Islet of Langerhans (tissue), 1 donor: ENCODE data around the gene TNFAIP2.

ENCODE experiments used
- FAIRE-seq: peaks from one replicate; lab custom pipeline; 2011; peaks lifted over from hg19 to GRCh38; lab: Jason Lieb, UNC

Gene TNFAIP2, protein sequence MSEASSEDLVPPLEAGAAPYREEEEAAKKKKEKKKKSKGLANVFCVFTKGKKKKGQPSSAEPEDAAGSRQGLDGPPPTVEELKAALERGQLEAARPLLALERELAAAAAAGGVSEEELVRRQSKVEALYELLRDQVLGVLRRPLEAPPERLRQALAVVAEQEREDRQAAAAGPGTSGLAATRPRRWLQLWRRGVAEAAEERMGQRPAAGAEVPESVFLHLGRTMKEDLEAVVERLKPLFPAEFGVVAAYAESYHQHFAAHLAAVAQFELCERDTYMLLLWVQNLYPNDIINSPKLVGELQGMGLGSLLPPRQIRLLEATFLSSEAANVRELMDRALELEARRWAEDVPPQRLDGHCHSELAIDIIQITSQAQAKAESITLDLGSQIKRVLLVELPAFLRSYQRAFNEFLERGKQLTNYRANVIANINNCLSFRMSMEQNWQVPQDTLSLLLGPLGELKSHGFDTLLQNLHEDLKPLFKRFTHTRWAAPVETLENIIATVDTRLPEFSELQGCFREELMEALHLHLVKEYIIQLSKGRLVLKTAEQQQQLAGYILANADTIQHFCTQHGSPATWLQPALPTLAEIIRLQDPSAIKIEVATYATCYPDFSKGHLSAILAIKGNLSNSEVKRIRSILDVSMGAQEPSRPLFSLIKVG

DNA sequence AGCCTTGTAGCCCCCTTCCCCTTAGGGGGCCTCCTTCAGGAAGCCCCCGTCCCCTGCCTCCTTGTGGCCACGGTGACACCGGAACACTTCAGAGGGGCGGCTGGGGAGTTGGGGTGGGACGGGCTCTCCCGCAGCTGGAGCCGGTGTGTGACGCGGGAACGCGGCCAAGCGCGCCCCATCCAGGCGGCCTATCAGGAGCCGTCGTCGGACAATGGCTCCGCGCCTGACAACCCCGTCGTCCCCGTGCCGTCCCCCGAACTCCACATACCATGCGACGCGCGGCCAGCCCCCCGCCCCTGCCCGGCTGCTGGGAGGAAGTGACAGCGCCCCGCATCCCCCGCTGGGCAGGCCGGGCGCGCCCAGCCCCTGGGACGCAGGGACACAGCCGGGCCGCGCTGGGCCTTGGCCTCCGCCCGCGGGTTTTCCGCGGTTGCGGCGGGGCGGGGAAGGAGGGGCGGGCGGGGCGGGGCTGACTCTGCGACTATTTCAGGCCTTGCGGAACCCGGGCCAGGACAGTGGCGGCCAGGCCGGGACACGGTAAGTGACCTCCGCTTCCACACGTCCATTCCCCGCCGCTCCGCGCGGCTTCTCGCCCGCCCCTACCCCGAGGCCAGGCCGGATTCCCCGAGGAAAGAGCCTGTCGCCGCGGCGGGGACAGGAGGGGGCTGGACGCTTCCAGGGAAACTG, at the start of gene TNFAIP2:
TSS of gene TNFAIP2 (plus strand) at position 515 of the 687 bp plus-strand sequence. CDS start 2,997 bp downstream, outside the sequence.
- no peak for FAIRE-seq

DNA sequence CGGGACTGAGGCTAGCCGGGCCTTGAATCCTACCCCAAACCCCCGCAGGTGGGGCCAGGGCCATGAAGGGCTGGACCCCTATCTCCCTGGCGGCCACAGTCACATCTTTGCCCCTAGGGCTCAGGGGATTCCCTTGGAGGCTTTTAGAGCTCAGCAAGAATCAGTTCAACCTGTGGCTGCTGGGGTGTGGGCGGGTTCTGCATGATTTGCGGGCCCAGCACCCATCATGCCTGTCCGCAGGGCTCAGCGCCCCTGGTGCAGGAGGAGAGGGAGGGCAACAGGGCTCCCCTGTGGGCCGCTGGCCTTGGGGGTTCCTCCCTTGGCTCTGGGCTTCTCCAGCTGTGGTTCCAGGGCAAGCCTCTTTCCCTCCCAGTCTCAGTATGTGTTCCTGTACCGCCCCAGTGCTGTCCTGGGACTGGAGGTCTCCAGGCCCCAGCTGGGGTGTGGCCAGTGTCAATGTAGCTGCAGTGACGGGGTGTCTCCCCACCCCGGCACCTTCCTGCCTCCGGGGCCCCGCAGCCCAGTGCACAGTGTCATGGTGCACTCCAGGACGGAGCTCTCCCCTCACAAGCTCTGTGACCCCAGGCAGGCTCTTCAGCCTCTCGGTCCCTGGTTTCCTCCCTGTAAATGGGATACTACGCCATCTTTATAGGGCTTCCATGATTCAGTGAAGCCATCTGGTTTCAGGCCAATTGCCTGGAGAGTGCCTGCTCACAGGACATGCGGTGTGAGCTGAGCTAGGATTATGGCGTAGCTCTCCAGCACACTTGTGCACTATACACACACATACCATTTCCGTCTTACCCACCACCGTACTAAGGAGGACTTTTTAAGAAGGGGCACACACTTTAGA, 49.2 kb upstream of the TNFAIP2 start:
- no peak for FAIRE-seq

DNA sequence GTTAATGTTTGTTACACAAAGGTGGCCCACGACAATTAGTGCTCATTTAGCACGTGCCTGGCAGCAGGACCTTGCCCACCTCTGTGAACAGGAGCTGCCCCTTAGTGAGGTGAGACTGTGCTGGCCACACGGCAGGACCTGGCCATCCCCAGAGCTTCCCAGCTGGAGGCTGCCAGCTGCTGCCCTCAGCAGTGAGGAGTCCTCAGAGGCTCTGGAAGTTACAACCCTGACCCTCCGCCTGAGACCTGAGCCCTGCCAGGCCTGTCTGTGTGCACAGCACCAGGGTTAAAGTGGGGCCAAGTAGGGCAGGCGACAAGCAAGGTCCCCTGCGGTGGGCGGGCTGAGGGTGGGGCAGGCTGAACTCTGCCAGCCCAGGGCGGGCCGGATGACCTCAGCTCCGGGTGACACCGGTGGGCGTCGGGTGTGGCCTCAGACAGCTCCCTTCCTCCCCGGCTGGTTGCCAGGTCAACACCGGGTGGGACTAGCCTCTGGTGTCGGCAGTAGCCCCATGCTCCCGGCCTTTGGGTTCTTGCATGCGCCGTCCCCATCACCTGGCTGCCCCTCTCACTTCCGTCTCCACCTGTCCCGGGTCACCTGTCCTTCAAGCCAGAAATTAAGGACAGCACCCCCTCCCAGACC, 48.4 kb upstream of the TNFAIP2 start:
- no peak for FAIRE-seq

DNA sequence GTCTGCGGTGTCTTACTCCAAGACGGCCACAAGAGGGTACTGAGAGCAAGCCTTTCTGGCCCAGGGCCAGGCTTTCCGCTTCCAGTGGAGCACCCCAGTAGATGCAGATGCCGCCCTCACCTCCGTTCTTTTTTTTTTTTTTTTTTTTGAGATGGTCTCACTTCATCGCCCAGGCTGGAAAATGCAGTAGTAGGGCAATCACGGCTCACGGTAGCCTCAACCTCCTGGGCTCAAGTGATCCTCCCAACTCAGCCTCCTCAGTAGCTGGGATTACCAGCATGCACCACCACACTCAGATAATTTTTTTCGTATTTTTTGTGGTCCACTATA, 44.9 kb upstream of the TNFAIP2 start:
- FAIRE-seq: no peak

DNA sequence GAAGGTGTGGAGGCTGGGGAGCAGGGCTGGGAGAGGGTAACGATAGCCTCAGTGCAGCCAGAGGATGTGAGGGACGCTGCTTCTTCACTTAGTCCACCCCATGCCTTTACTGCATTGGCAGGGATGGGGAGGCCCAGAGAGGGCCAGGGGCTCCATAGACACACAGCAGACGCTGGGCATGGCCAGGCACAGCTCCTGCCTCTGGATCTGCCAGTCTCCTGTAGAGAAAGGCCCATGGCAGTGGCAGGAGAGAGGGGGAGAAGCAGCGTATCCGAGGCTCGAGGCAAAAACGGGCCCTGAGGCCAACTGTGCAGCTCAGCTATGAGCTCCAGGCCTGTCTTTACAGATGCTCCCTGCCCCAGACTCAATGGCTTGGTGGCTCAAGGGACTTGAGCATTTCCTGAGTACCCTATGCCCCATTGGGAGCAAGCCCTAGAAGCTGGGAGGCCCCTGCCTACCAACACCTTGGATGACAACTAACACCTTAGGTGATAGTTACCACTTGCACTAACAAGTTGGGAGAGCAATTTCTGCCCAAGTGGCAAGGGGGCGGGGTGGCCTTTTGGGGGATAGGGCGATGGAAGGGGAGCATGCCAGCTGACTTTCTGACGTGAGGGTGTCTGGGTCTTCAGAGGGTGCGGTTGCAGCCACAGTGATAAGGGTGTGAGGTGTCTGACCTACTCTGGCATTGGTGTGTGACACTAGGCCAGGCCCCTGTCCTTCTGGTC, 44.2 kb upstream of the TNFAIP2 start:
- FAIRE-seq: no peak

DNA sequence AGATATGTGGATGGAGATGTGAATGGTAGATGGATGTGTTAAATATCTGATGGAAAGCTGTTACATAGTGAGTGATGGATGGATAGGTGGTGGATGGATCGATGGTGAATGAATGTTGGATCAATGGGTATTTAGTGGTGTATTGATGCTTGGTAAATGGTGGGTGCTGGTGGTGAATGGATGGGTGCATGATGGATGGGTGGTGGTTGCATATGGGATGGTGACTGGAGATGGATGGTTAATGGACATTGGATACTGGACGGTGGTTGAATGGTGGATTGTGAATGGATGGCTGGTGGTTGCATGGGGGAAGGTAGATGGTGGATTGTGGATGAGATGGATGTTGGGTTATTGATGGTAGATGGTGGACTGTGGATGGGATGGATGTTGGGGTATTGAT, 41.3 kb upstream of the TNFAIP2 start:
- FAIRE-seq: no peak

DNA sequence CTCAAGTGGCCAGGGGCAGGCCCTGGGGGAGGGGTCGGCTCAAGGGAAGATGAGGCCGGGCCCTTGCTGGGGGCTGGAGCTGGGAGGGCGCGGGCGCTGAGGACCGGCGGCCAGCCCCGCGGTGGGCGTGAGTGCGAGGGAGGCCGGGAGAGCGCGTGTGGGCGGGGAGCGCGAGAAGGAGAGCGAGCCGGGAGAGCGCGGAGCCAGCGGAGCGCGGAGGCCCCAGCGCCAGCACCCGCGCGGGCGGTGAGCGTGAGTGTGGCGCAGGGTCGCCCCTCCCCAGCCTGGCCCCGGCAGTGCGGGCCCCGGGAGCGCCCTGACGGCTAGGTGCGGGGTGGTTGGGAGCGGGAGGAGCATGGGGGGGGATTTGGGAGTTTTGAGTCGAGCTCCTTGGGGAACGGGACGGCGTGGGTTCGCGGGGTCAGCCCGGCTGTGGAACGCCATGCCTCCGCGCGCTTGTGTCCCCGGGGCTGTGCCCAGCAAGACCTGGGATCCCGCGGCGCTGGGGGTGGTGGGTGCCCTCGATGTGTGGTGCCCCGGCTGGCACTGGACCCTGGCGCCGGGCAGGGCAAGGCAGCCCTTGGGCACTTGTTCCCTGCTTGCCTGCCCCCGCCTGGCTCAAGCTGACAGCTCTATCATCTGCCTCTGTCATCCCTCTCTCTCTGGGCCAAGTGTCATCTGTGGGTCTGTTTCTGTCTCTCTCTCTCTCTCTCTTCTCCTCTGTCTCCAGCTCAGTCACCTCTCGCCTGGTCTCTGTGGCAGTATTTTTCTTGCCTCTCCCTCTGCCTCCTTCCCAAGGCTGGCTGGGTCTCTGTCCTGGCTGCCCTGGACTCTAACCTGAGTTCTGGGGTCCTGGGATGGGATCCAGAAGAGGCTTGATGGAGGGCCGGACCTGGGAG, 39.0 kb upstream of the TNFAIP2 start, which contains the start of gene LBHD2:
TSS of gene LBHD2 (plus strand) at position 190 of the 899 bp plus-strand sequence. CDS start 1,803 bp downstream, outside the sequence.
- no peak for FAIRE-seq

DNA sequence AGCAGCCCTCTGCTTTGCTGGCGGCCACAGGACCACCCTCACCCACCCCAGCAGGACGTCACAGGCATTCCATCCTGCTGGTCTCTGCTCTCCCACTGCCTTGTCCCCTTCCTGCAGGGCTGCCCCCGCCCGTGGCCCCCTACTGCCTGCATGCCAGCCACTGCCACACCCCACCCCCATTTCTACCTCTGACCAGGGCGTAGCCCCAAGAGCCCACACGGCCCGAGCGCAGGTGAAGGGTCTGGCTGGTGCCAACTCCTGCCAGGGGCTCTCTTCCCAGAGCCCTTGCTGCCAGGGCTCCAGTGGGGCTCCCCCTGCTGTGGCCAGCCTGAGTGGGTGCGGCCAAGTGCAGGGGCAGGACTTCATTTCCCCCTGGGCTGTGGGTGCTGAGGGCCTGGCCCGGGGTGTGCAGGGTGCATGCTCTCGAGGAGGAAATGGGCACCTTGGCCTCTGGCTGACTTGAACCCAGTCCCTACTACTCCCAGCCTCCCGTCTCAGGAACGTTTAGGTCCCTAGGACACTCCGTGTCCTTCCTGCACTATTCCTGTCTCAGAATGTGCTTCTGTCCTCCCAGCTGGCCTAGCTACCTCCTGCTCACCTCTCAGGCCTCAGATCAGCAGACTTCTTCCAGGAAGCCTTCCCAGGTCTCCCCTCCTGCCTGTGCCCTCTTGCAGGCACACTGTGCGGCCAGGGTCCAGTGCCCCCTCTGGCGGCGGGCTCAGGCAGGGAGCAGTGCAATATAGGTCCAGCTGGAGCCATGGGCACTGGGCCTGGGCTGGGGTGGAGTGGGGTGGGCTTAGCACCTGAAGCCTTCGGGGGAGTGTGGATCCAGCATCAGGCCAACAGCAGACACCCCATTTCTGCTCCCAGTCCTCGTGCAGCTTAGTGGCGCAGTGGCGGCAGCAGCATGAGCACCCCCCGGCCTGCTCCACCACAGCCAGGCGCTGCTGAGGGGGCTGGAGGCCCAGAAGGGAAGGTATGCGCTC, 37.9 kb upstream of the TNFAIP2 start:
- FAIRE-seq: no peak

DNA sequence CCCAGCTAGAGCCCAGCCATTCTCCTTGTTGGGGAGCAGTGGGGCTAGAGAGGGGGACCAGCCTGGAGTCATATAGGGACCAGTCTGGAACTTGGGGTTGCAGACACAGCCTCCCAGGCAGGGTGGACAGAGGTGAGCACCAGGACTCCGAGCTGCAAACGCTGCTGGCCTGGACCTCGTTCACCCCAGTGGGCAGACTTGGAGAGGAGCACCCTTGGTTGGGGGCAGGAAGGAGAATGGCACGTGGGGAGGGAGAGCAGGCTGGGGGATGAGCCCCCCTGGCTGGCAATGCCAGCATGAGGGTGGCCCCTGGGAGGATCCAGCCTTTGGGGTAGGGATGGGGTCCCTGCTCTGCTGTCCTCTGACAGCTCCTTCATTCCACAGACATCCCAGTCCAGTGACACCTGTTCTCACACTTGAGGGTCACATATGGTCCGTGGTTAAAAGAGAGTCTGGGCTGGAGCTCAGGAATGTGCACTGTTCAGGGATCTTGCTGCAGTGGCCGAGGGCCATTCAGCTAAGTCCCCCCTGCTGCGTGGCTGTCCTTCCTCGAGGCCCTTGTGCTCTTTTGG, 36.4 kb upstream of the TNFAIP2 start:
- FAIRE-seq: no peak

DNA sequence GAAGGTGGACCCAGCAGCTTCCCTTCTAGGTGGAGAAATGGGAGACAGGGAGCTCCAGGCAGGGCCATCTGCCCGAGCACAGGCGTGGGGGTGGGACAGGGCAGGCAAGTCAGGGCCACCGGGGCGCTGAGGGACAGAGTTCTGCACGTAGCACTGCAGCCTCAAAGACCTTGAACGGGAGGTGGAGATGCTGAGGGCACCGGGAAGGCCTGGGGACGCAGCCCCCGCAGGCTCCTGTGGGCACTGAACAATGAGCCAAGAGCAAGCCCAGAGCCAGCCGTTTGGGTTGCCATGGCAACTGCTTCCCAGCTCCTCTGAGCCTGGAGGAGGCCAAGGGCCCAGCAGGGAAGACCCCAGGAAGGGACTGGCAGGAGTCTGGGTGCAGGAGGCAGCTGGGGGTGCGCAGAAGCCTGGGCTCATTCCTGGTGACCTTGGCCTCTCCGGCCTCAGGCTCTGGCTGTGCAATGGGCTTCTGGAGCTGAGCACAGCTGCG, 35.9 kb upstream of the TNFAIP2 start:
- no peak for FAIRE-seq

DNA sequence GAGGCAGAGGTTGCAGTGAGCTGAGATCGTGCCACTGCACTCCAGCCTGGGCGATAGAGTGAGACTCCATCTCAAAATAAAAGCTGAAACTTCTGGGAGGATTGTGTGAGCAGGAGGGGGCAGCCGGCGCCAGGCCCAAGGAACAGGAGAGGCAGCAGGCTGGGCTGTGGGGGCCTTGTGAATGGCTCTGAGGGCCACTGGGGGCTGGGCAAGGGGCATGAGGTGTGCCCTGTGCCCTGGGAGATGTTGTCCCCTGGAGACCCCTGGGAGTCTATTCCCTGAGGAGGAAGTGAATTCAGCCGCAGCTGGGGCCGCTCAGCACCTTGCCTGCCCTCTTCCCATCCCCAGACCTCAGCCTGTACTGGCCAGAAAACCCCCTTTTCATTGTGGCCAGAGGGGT, 34.3 kb upstream of the TNFAIP2 start:
- no peak for FAIRE-seq

DNA sequence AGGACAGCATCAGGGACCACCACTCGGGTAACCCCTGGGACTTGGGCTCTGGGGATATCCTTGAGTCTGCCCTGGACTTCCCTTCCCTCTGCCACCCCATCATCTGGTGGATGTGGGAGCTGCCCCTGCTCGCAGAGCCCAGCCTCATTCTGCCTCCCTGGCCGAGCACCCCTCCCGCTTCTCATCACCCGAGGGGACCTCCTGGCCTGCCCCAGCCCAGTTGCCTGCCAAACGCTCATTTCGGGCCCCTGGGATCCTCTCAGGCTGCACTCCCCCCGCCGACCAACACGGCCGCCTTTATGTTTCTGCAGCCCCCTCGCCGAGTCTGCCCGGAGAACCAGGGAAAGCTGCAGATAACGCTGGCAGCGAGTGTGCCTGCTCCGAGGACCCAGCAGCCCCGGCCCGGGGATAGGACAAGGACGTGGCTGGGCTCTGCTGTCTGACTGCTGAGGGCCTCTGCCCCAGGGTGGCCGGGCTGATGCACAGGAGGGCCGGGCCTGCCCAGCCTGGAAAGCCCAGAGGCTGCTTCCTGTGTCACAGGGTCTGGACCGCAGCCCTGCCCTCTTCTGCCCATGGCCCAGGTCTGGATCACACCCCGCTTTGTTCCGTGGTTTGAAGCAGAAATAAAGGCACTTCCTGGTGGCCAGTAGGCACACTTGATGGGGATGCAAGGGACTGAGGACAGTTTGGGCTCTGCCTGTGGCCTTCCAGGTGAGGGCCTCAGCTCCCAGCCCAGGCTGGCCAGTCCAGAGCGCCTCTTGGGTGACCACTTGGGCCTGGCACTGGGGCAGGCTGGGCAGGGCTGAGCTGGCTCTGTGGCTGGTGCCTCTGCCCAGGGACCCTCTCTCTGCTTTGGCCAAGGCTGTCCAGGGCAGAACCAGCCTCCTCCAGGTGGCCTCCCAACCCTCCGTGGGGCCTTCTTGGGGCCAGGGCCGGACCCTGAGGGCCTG, 33.6 kb upstream of the TNFAIP2 start:
- no peak for FAIRE-seq

DNA sequence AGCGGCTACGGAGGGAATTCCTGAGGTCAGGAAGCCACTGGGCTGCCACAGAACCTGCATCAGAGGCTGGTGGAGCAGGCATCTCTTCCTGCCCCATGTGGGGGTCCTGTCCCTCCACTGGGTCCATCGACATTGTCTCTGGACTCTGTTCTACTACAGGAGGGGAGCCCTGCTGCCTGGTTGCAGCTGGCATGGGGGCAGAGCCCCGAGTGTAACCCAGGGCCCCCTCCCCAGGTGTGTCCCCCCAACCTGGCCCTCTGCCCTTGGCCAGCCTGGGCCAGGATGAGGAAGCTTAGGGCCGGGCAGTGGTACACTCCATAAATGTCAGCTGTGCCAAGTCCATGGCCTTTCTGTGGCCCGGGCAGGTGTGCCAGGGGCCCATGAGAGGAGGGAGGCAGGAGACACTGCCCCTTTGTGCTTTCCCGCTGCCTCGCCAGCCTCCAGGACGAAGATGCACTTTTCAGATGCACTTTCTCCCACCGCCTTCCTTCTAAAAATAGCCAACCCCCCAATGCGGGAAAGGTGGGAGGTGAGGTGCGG, 32.7 kb upstream of the TNFAIP2 start:
- FAIRE-seq: no peak

DNA sequence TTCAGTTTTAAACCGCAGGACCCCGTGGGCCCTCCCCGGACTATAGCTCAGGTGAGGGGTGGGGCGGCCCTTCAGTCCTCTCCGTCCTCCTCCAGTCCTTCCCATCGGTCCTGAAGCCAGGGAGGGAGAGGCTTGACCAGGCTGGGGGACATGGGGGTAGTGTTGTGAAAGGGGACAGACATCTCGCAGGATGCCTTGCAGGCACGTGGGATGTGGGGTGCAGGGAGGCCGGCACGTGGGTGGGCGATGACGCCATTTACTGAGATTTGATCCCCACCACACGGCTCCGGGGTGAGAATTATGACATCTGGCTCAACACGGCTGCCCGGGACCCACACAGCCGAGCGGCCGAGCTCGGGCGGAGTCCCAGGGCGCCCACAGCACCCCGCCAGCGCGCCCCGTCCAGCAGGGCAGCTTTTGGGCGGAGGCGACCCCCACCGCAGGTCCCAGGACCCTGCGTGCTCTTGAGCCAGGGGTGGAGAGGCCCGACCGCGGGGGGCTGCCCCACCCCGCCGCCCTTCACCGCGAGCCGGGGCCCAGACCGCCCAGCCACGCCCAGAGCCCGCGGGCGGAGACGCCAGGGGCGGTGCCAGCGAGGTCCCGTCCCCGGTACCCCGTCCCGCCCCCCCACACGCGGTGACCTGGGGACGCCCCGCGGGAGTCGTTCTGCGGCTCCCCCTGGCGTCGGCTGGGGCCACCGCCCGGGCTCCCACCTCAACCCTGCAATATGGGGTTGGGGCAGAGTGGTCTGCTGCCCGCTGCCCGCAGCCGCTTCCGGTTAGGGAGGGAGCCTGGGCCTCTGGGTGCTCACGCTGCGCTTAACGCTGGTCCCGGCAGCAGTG, 32.0 kb upstream of the TNFAIP2 start:
- FAIRE-seq: no peak

DNA sequence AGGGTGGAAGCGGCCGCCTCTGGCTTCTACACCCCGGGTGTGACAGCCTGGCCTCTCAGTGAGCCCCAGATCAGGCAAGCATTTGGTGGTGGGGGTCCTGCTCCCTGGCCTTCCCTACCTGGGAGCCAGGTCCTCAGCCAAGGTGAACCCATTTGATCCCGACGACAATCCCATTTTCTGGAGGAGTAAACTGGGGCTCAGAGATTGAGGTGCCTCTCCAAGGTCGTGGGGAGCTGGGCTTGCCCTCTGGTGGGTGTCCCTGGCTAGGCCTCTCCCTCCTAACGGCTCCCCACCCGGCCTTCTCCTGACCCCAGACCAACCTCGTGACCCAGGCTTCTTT, 31.4 kb upstream of the TNFAIP2 start:
- FAIRE-seq: no peak

DNA sequence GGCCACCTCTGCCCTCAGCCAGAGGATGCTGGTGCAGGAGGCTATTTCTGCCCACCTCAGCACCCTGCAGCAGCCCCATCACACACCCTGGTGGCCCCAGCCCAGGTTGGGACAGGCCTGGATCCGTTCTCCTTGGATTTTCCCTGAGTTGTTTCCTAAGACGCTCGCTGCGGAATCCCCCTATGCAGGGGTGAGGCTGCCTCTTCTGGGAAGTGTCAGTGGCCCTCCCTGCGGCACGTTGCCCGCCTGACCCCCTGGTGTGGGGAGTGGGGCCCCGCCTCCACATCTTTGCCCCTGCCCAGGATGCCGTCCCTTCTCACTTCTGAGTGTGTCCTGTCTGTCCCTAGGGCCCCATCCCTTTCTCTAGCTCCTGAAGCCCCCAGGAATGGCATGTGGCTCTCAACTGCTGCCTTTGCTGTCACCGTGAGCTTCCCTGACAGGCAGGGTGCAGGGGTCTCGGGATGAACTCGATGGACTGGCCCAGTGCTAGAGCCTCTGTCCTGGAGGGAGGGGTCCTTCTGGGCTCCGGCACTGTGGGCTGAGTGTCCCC, 29.3 kb upstream of the TNFAIP2 start:
- no peak for FAIRE-seq
